CD14-positive monocyte (primary cell): ENCODE results near the gene CPNE4. TPM values are rescaled to one million over a fixed set of nuclear protein-coding genes. Genes with fewer than 3 reads are reported as not detected.

Experiments used
- DNase-seq, 3 donors: peaks; one replicate each; pipeline ENCODE4 v3.0.0-alpha.2; 2011 to 2022
- H2AFZ ChIP-seq: 2 replicates; pipeline ENCODE4 v1.6.0; 2012; ENCODE audit warnings: mild to moderate bottlenecking, low read depth, low read length, inconsistent platforms; ENCODE audit not compliant: insufficient read depth, poor library complexity, severe bottlenecking
- H3K27ac ChIP-seq, 2 donors: 1 replicate in 1 of 2; 2 replicates in 1 of 2; pipeline ENCODE4 v1.5.1; 2012 to 2013; ENCODE audit warnings: low read length in 2 of 2, control low read depth in 1 of 2, inconsistent platforms in 1 of 2, low read depth in 1 of 2, mild to moderate bottlenecking in 1 of 2
- H3K27me3 ChIP-seq, 2 donors: one replicate each; pipeline versions ENCODE4 v1.6.0 to v1.6.1; 2011 to 2013; ENCODE audit warnings: low read length in 2 of 2; ENCODE audit not compliant: control insufficient read depth in 2 of 2, insufficient read depth in 2 of 2
- H3K36me3 ChIP-seq, 2 donors: replicated peaks in 1 of 2; 1 replicate in 1 of 2; 2 replicates in 1 of 2; pipeline versions ENCODE4 v1.5.1 to v1.6.1; 2012 to 2013; ENCODE audit warnings: low read length in 2 of 2, control low read depth in 1 of 2, inconsistent platforms in 1 of 2, mild to moderate bottlenecking in 1 of 2; ENCODE audit not compliant: insufficient read depth in 2 of 2, control insufficient read depth in 1 of 2
- H3K4me1 ChIP-seq, 2 donors: 1 replicate in 1 of 2; 2 replicates in 1 of 2; pipeline versions ENCODE4 v1.5.1 to v1.6.1; 2012 to 2013; ENCODE audit warnings: low read length in 2 of 2, control low read depth in 1 of 2, inconsistent platforms in 1 of 2, mild to moderate bottlenecking in 1 of 2, moderate library complexity in 1 of 2; ENCODE audit not compliant: insufficient read depth in 2 of 2, control insufficient read depth in 1 of 2
- H3K4me2 ChIP-seq: replicated peaks from 2 replicates; pipeline ENCODE3; 2012; ENCODE audit warnings: low read length, moderate library complexity, mild to moderate bottlenecking; ENCODE audit not compliant: poor library complexity, severe bottlenecking; ENCODE audit errors: extremely low read depth
- H3K4me3 ChIP-seq, 3 experiments: fragments of 200-600 bp in 1 of 3; sonication (generic) in 1 of 3; replicated peaks in 1 of 3; 1 replicate in 2 of 3; 2 replicates in 1 of 3; pipeline ENCODE4 v1.5.1; 2011 to 2013; ENCODE audit warnings: low read length in 3 of 3, mild to moderate bottlenecking in 3 of 3, control low read depth in 2 of 3, low read depth in 2 of 3, inconsistent platforms in 1 of 3, moderate library complexity in 1 of 3
- H3K79me2 ChIP-seq: 2 replicates; pipeline ENCODE4 v1.6.0; 2012; ENCODE audit warnings: mild to moderate bottlenecking, control low read depth, inconsistent platforms, low read length, moderate library complexity; ENCODE audit not compliant: insufficient read depth
- H3K9ac ChIP-seq: 2 replicates; pipeline ENCODE4 v1.6.0; 2017; ENCODE audit warnings: low read length, mild to moderate bottlenecking; ENCODE audit not compliant: insufficient read depth, poor library complexity, severe bottlenecking
- H3K9me3 ChIP-seq, 2 donors: replicated peaks in 1 of 2; 1 replicate in 1 of 2; 2 replicates in 1 of 2; pipeline versions ENCODE4 v1.5.1 to v1.6.1; 2012 to 2013; ENCODE audit warnings: low read length in 2 of 2, control low read depth in 1 of 2; ENCODE audit not compliant: control insufficient read depth in 1 of 2, insufficient read depth in 1 of 2
- H4K20me1 ChIP-seq: 2 replicates; pipeline ENCODE4 v1.6.0; 2012; ENCODE audit warnings: mild to moderate bottlenecking, low read length, control low read depth, moderate library complexity; ENCODE audit not compliant: insufficient read depth
- H3K27ac Mint-ChIP-seq, 7 donors: one replicate each; pipeline ENCODE4 v1.8.0; 2020; ENCODE audit warnings: mild to moderate bottlenecking in 7 of 7, mixed read lengths in 7 of 7, moderate library complexity in 6 of 7, inconsistent platforms in 2 of 7
- H3K27me3 Mint-ChIP-seq, 3 donors: one replicate each; pipeline ENCODE4 v1.8.0; 2021 to 2022; ENCODE audit warnings: low read depth in 3 of 3, mild to moderate bottlenecking in 3 of 3, mixed read lengths in 3 of 3, moderate library complexity in 3 of 3, inconsistent platforms in 1 of 3
- H3K36me3 Mint-ChIP-seq, 2 donors: one replicate each; pipeline ENCODE4 v1.8.0; 2020; ENCODE audit warnings: mixed read lengths in 2 of 2, inconsistent platforms in 1 of 2, mild to moderate bottlenecking in 1 of 2
- H3K4me1 Mint-ChIP-seq: one replicate; pipeline ENCODE4 v1.8.0; 2020; ENCODE audit warnings: mild to moderate bottlenecking, mixed read lengths
- H3K4me3 Mint-ChIP-seq, 2 donors: one replicate each; pipeline ENCODE4 v1.8.0; 2020; ENCODE audit warnings: mild to moderate bottlenecking in 2 of 2, mixed read lengths in 2 of 2, moderate library complexity in 1 of 2
- H3K9me3 Mint-ChIP-seq, 7 donors: one replicate each; pipeline ENCODE4 v1.8.0; 2020 to 2022; ENCODE audit warnings: mixed read lengths in 7 of 7, mild to moderate bottlenecking in 6 of 7, moderate library complexity in 6 of 7, inconsistent platforms in 2 of 7
- CTCF ChIP-seq: fragments of 200-600 bp; IDR thresholded peaks from one replicate; pipeline ENCODE4 v1.8.0; 2022; ENCODE audit warnings: antibody characterized with exemption, mild to moderate bottlenecking
- WGBS: methylation state at CpG from one replicate; pipeline ENCODE4 v1.1.5; 2013; ENCODE audit warnings: missing lambda C conversion rate; ENCODE audit not compliant: insufficient coverage; 5-methylcytosine and 5-hydroxymethylcytosine counted together
- intact Hi-C, 2 donors: fragments of 100-400 bp; cut with micrococcal nuclease; formaldehyde crosslinking; loops; one replicate each; pipeline versions ENCODE4 v1.15.0 to v1.15.1; 2023
- polyA plus RNA-seq, 3 donors: library from polyadenylated mRNA; depleted of rRNA in 1 of 3; unstranded in 2 of 3; stranded (reverse) in 1 of 3; fragments of 300-500 nt in 2 of 3; fragments of >200 nt in 1 of 3; fragmentation: Illumina TruSeq in 2 of 3; gene quantifications; 1 replicate in 2 of 3; 2 replicates in 1 of 3; pipeline ENCODE4 v1.2.3, GENCODE V29; 2012 to 2021

CPNE4 gene
- polyA plus RNA-seq, 3 donors, result not detected

GRCh38 chr3:131619821-131620220, 415.0 kb downstream of the CPNE4 start:
- no peaks in the 10 kb centered on the region for H3K9me3 ChIP-seq
- H3K9ac ChIP-seq, result no peak overlapping the region
- TF ChIP-seq CTCF, result no peak
- no peaks in the 10 kb centered on the region for H3K79me2 ChIP-seq
- Mint-ChIP-seq H3K27me3 (peaks cover 0 to 4% (median 0%) of the 10 kb centered on the region in 3 donors), H3K4me1 (no peaks in the 10 kb centered on the region), H3K27ac (no peak overlapping the region), H3K9me3 (peaks cover 0 to 2% (median 0%) of the 10 kb centered on the region in 7 donors), H3K4me3 (no peak overlapping the region), H3K36me3 (no peaks in the 10 kb centered on the region)
- intact Hi-C loops, result no loop called here
- H3K4me3 ChIP-seq, result no peak overlapping the region
- H3K36me3 ChIP-seq, result no peaks in the 10 kb centered on the region
- no peak overlapping the region for H3K4me2 ChIP-seq
- no peak overlapping the region for H3K27ac ChIP-seq
- no peaks in the 10 kb centered on the region for H3K4me1 ChIP-seq
- H4K20me1 ChIP-seq, result no peaks in the 10 kb centered on the region
- no peak for DNase-seq
- H3K27me3 ChIP-seq, result no peaks in the 10 kb centered on the region
- WGBS, result no CpG with 5 or more reads among the region's 2 CpGs
- H2AFZ ChIP-seq, result no peak overlapping the region

- WGBS, result no CpG with 5 or more reads among the region's 3 CpGs
- no peak overlapping the region for H3K27ac Mint-ChIP-seq
- Histone ChIP-seq H4K20me1 (no peaks in the 10 kb centered on the region), H2AFZ (no peak overlapping the region), H3K79me2 (no peaks in the 10 kb centered on the region), H3K9ac (no peak overlapping the region), H3K9me3 (no peaks in the 10 kb centered on the region), H3K4me3 (no peak overlapping the region), H3K4me1 (no peaks in the 10 kb centered on the region), H3K36me3 (no peaks in the 10 kb centered on the region), H3K4me2 (no peak overlapping the region), H3K27ac (no peak overlapping the region), H3K27me3 (no peaks in the 10 kb centered on the region)
- peaks cover 0 to 3% (median 0%) of the 10 kb centered on the region in 7 donors for H3K9me3 Mint-ChIP-seq
- H3K36me3 Mint-ChIP-seq, result no peaks in the 10 kb centered on the region
- H3K27me3 Mint-ChIP-seq, result peaks cover 0 to 2% (median 2%) of the 10 kb centered on the region in 3 donors
- H3K4me1 Mint-ChIP-seq, result no peaks in the 10 kb centered on the region
- H3K4me3 Mint-ChIP-seq, result no peak overlapping the region
- TF ChIP-seq CTCF, result no peak
- no peak for DNase-seq
- intact Hi-C loops, result no loop called here
These were observed 418.1 kb downstream of the CPNE4 start for GRCh38 chr3:131616719-131617118.
